PC-9 (cell line): ENCODE results near the gene SLC7A4. TPM values are rescaled to one million over a fixed set of nuclear protein-coding genes. Genes with fewer than 3 reads are reported as not detected.

Source experiments
- BruUV-seq: library from RNA; stranded (reverse); fragments of 400-500 nt; replicated peaks from 2 replicates; lab custom pipeline; 2021; lab: Mats Ljungman, UMichigan
- CTCF ChIA-PET: fragments of 300-600 bp; sonication (Branson Sonifier 250); formaldehyde crosslinking; loops from one replicate; lab custom pipeline; 2022; ENCODE audit warnings: antibody characterized with exemption; lab: Charles Lee
- POLR2A ChIA-PET: fragments of 300-600 bp; sonication (Branson Sonifier 250); formaldehyde crosslinking; loops from one replicate; lab custom pipeline; 2022; ENCODE audit warnings: antibody characterized with exemption; ENCODE audit not compliant: unreplicated experiment; lab: Charles Lee
- DNase-seq, 2 experiments: peaks; one replicate each; pipeline versions ENCODE4 v3.0.0 to v3.0.0-alpha.2; 2015 to 2022; ENCODE audit warnings: mixed read lengths in 1 of 2
- H2AFZ ChIP-seq: fragments of 200-600 bp; sonication (generic); 2 replicates; pipeline ENCODE4 v1.8.1; 2017; ENCODE audit warnings: antibody characterized with exemption
- H3F3A ChIP-seq: fragments of 200-600 bp; sonication (generic); 2 replicates; pipeline ENCODE4 v1.8.1; 2017; ENCODE audit warnings: antibody characterized with exemption, mild to moderate bottlenecking, low read depth; ENCODE audit not compliant: insufficient read depth
- H3K27ac ChIP-seq: fragments of 200-600 bp; sonication (generic); 2 replicates; pipeline ENCODE4 v1.6.1; 2016; ENCODE audit warnings: mixed run types
- H3K27me3 ChIP-seq: fragments of 200-600 bp; sonication (generic); 2 replicates; pipeline ENCODE4 v1.6.1; 2016; ENCODE audit warnings: low read depth, mixed run types; ENCODE audit not compliant: insufficient read depth
- H3K36me3 ChIP-seq: fragments of 200-600 bp; sonication (generic); 2 replicates; pipeline ENCODE4 v1.6.1; 2016; ENCODE audit warnings: low read depth, mixed run types
- H3K4me1 ChIP-seq: fragments of 200-600 bp; sonication (generic); replicated peaks from 2 replicates; pipeline ENCODE4 v1.6.1; 2016; ENCODE audit warnings: mixed run types; ENCODE audit not compliant: insufficient read depth
- H3K4me2 ChIP-seq: fragments of 200-600 bp; sonication (generic); 2 replicates; pipeline ENCODE4 v1.6.1; 2017; ENCODE audit warnings: mixed run types
- H3K4me3 ChIP-seq: fragments of 200-600 bp; sonication (generic); 2 replicates; pipeline ENCODE4 v1.6.1; 2016; ENCODE audit warnings: mixed run types
- H3K79me2 ChIP-seq: fragments of 200-600 bp; sonication (generic); 2 replicates; pipeline ENCODE4 v1.6.1; 2017; ENCODE audit warnings: low read depth, mixed run types
- H3K9me2 ChIP-seq: fragments of 200-600 bp; sonication (generic); 2 replicates; pipeline ENCODE4 v1.8.1; 2017; ENCODE audit warnings: mild to moderate bottlenecking; ENCODE audit not compliant: insufficient read depth
- H3K9me3 ChIP-seq: fragments of 200-600 bp; sonication (generic); 2 replicates; pipeline ENCODE4 v1.8.1; 2016; ENCODE audit warnings: low read depth; ENCODE audit not compliant: insufficient read depth
- H4K20me1 ChIP-seq: fragments of 200-600 bp; sonication (generic); 2 replicates; pipeline ENCODE4 v1.8.1; 2017; ENCODE audit not compliant: insufficient read depth
- EZH2 ChIP-seq: fragments of 200-600 bp; sonication (generic); IDR thresholded peaks from 2 replicates; pipeline ENCODE4 v1.8.0; 2017; ENCODE audit warnings: antibody characterized with exemption, low read depth
- intact Hi-C: fragments of 100-400 bp; cut with micrococcal nuclease; formaldehyde crosslinking; loops from one replicate; pipeline ENCODE4 v1.10.0; 2022; ENCODE audit not compliant: unreplicated experiment
- total RNA-seq: library from RNA; stranded (reverse); gene quantifications from 2 replicates; pipeline ENCODE4 v1.2.3, GENCODE V29; 2021
- TF ChIP-seq, protein P1 (sequence below): fragments of 200-600 bp; sonication (generic); conservative IDR thresholded peaks from 2 replicates; pipeline ENCODE4 v1.6.1; 2017; ENCODE audit warnings: mixed run types, antibody characterized with exemption, mild to moderate bottlenecking, moderate library complexity

Gene SLC7A4
- total RNA-seq, 1 experiment from 2014 or later = not detected

DNA sequence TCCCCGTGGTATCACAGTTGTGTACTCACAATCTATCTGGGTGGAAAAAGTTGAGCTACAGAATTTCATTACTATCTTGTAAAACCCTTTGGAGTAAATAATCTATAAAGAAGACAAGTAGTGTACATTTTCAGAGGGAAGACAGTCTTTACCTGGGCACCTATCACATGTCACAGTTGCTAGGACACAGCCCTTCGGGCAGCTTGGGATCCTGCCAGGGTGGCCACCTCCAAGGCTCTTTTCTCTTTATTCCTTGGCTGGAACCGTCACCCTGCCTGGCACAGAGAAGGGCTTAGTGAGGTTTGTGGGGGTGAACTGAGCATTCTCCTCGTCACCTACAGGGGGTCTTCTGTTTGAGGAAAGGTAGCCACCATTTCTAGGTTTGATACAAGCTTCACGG lies 37.0 kb upstream of the SLC7A4 start:
- Histone ChIP-seq H3K27me3 (no peaks in the 10 kb centered on the region), H3K79me2 (no peaks in the 10 kb centered on the region), H3F3A (peaks cover 1% of the 10 kb centered on the region; the same call in 1 of the 2 replicates), H3K9me2 (no peaks in the 10 kb centered on the region), H3K36me3 (no peaks in the 10 kb centered on the region), H3K9me3 (no peaks in the 10 kb centered on the region), H4K20me1 (no peaks in the 10 kb centered on the region), H3K4me2 (no peak overlapping the region), H3K4me1 (no peaks in the 10 kb centered on the region; the same call in 1 of the 2 replicates), H3K4me3 (no peak overlapping the region), H3K27ac (no peak overlapping the region), H2AFZ (no peak overlapping the region)
- ChIA-PET POLR2A (no interaction called here), CTCF (no interaction called here)
- DNase-seq = peak in 1 of 2 experiments; percentile 17
- TF ChIP-seq, protein P1, sequence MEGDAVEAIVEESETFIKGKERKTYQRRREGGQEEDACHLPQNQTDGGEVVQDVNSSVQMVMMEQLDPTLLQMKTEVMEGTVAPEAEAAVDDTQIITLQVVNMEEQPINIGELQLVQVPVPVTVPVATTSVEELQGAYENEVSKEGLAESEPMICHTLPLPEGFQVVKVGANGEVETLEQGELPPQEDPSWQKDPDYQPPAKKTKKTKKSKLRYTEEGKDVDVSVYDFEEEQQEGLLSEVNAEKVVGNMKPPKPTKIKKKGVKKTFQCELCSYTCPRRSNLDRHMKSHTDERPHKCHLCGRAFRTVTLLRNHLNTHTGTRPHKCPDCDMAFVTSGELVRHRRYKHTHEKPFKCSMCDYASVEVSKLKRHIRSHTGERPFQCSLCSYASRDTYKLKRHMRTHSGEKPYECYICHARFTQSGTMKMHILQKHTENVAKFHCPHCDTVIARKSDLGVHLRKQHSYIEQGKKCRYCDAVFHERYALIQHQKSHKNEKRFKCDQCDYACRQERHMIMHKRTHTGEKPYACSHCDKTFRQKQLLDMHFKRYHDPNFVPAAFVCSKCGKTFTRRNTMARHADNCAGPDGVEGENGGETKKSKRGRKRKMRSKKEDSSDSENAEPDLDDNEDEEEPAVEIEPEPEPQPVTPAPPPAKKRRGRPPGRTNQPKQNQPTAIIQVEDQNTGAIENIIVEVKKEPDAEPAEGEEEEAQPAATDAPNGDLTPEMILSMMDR = no peak
- TF ChIP-seq EZH2 = no peak
- BruUV-seq = no TSS peak
- intact Hi-C loops = no loop called here

DNA sequence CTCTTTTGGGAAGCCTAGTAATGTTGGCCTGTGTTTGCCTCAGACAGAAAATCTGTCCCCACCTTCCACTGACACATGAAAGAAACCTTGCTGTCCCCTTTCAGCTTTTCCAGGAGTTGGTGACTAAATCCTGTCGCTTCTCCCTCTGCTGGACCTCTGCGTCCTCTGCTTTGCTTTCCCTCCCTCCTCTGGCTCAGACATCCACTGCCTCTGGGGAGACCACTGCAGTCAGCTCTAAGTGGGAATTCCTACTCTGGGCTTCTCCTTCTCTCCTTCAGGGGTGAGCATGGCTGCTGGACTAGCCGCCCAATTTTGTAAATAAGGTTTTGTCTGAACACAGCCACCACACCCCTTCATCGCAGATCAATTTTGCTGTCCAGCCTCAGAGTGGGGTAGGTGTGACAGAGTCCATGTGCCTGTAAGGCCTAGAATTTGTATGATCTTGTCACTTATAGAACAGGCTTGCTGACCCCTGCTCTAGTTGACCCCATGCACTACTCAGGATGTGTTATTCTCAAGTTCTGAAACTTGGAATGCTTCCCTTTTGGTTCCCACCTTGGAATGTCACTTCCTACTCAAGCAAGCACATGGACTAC lies 36.4 kb upstream of the SLC7A4 start:
- Histone ChIP-seq H3F3A (no peaks in the 10 kb centered on the region; the same call in 1 of the 2 replicates), H3K9me2 (no peaks in the 10 kb centered on the region), H3K9me3 (no peaks in the 10 kb centered on the region), H3K36me3 (no peaks in the 10 kb centered on the region), H3K4me2 (no peak overlapping the region), H3K79me2 (no peaks in the 10 kb centered on the region), H4K20me1 (no peaks in the 10 kb centered on the region), H3K4me3 (no peak overlapping the region), H2AFZ (no peak overlapping the region), H3K27ac (no peak overlapping the region), H3K27me3 (no peaks in the 10 kb centered on the region), H3K4me1 (no peaks in the 10 kb centered on the region; the same call in 1 of the 2 replicates)
- no peak for DNase-seq
- TF ChIP-seq, protein P1 = no peak
- no peak for TF ChIP-seq EZH2
- no TSS peak for BruUV-seq
- ChIA-PET POLR2A (no interaction called here), CTCF (no interaction called here)
- intact Hi-C loops = no loop called here

DNA sequence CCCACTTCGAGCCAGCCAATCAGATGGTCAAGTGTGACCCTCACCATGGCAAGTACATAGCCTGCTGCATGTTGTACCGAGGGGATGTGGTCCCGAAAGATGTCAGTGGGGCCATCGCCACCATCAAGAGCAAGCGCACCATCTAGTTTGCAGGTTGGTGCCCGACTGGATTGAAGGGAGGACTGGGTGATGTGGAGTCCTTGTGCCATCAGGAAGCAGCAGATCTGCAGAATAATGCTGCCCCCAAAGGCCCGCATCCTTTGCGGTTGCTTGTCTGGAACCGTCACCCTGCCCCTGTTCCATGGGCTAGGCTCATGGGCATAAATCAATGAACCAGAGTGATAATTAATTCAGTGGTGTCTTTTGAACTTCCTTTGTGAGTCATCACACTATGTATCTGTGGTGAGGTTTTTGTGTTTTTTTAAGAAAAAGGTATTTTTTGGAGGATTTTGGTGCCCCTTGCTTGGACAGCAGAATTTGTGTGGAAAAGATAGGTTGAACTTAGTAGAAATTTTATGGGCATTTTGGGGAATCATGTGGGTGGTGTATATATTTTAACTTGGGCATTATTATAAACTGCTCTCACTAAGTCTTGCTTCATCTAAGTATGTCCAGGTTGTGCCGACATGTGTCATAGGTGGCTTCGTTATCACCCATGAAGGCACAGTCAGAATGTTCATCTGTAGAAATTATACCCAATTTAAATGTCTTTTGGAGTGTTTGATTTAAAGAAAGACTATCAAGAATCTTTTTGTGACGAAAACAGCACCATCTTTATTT lies 35.7 kb upstream of the SLC7A4 start:
- TF ChIP-seq, protein P1 = no peak
- no peak for TF ChIP-seq EZH2
- no TSS peak for BruUV-seq
- no peak for DNase-seq

More for the DNA sequence above, 35.7 kb upstream of the SLC7A4 start:
- H2AFZ ChIP-seq = no peak overlapping the region
- H3K36me3 ChIP-seq = no peaks in the 10 kb centered on the region
- ChIA-PET POLR2A (no interaction called here), CTCF (no interaction called here)
- no peaks in the 10 kb centered on the region for H3K79me2 ChIP-seq
- no peaks in the 10 kb centered on the region for H3K27me3 ChIP-seq
- intact Hi-C loops = no loop called here
- H3F3A ChIP-seq = no peaks in the 10 kb centered on the region
- no peaks in the 10 kb centered on the region; the same call in 1 of the 2 replicates for H3K4me1 ChIP-seq
- no peak overlapping the region for H3K4me3 ChIP-seq
- H3K4me2 ChIP-seq = no peak overlapping the region
- no peaks in the 10 kb centered on the region for H3K9me3 ChIP-seq
- no peak overlapping the region for H3K27ac ChIP-seq
- H3K9me2 ChIP-seq = no peaks in the 10 kb centered on the region
- no peaks in the 10 kb centered on the region for H4K20me1 ChIP-seq
